IMR-90 (cell line): Measurements from ENCODE around the gene ANTXRL. TPM values are rescaled to one million over a fixed set of nuclear protein-coding genes. Genes with fewer than 3 reads are reported as not detected.

Experiments
- polyA plus RNA-seq, 3 experiments: library from polyadenylated mRNA; depleted of rRNA; stranded (reverse); fragments of >200 nt; gene quantifications; 2 replicates each; pipeline ENCODE4 v1.2.3, GENCODE V29; 2012; ENCODE audit warnings: low replicate concordance in 1 of 3
- total RNA-seq: library from RNA; depleted of rRNA; stranded (reverse); fragments of >200 nt; gene quantifications from 2 replicates; pipeline ENCODE4 v1.2.3, GENCODE V29; 2012; rRNA removed

Gene ANTXRL
- total and polyA plus RNA-seq, 2 of the 4 experiments (the other 2 are of a cell fraction) = not detected

Other genes starting within 250 kb of the ANTXRL start
- not detected in 2 replicates for gene MSMB, start 240.7 kb upstream of the ANTXRL start, total RNA-seq
- not detected in 2 replicates for gene MSMB, start 240.7 kb upstream of the ANTXRL start, polyA plus RNA-seq (2012; rRNA removed)
- 0.18 and 0.28 TPM in 2 replicates for gene ANXA8L1, start 88.8 kb downstream of the ANTXRL start, total RNA-seq
- 0.32 TPM in 2 replicates for gene ANXA8L1, start 88.8 kb downstream of the ANTXRL start, polyA plus RNA-seq (2012; rRNA removed)
- gene NPY4R, start 179.0 kb downstream of the ANTXRL start, total RNA-seq = 0.83 and 1.1 TPM in 2 replicates
- gene NPY4R, start 179.0 kb downstream of the ANTXRL start, polyA plus RNA-seq (2012; rRNA removed) = 0.56 and 0.57 TPM in 2 replicates